BJ (cell line): ENCODE results near the gene SPAG16. TPM values are rescaled to one million over a fixed set of nuclear protein-coding genes. Genes with fewer than 3 reads are reported as not detected.
"Not testable (repeated sequence)": the region's sequence is repeated elsewhere in the genome, so short reads cannot be mapped to it uniquely, and the experiment has no call there.

Source experiments
- CTCF ChIA-PET: fragments of 350-600 bp; formaldehyde crosslinking; extraction: SDS; loops from one replicate; lab custom pipeline; 2021; ENCODE audit warnings: antibody characterized with exemption, inconsistent platforms; lab: Yijun Ruan, JAX
- POLR2A ChIA-PET: fragments of 300-600 bp; sonication (Branson Sonifier 250); formaldehyde crosslinking; extraction: SDS; loops from one replicate; lab custom pipeline; 2021; ENCODE audit warnings: antibody characterized with exemption; lab: Charles Lee
- DNase-seq: peaks from one replicate; pipeline ENCODE4 v3.0.0-alpha.2; 2011; ENCODE audit warnings: low read depth
- H3K27me3 ChIP-seq: 2 replicates; pipeline ENCODE4 v1.6.0; 2011; ENCODE audit warnings: low read length; ENCODE audit not compliant: control insufficient read depth, insufficient read depth
- H3K36me3 ChIP-seq: 2 replicates; pipeline ENCODE4 v1.5.1; 2011; ENCODE audit warnings: low read length; ENCODE audit not compliant: control insufficient read depth, insufficient read depth
- H3K4me3 ChIP-seq: 2 replicates; pipeline ENCODE4 v1.5.1; 2011; ENCODE audit warnings: low read depth, mild to moderate bottlenecking, control low read depth, low read length
- CTCF ChIP-seq: IDR thresholded peaks from 2 replicates; pipeline ENCODE4 v1.5.1; 2011; ENCODE audit warnings: low read depth, mild to moderate bottlenecking, control low read depth, inconsistent platforms, low read length, moderate library complexity; ENCODE audit not compliant: insufficient read depth
- polyA plus RNA-seq: library from polyadenylated mRNA; depleted of rRNA; stranded (reverse); fragments of >200 nt; gene quantifications from 2 replicates; pipeline ENCODE4 v1.2.3, GENCODE V29; 2011

The SPAG16 gene
- polyA plus RNA-seq, 1 experiment = 11.0 TPM

GRCh38 chr2:213376644-213377043, 92.4 kb downstream of the SPAG16 start:
- H3K27me3 ChIP-seq = no peaks in the 10 kb centered on the region
- DNase-seq = no peak
- H3K36me3 ChIP-seq = no peaks in the 10 kb centered on the region
- TF ChIP-seq CTCF = no peak
- no peak overlapping the region for H3K4me3 ChIP-seq
- ChIA-PET POLR2A (no interaction called here), CTCF (no interaction called here)

GRCh38 chr2:213407027-213407426, 122.8 kb downstream of the SPAG16 start:
- H3K36me3 ChIP-seq, H3K4me3 ChIP-seq, CTCF ChIA-PET, POLR2A ChIA-PET, H3K27me3 ChIP-seq, DNase-seq: not testable (repeated sequence)

- POLR2A ChIA-PET, H3K36me3 ChIP-seq, H3K4me3 ChIP-seq, DNase-seq, CTCF ChIA-PET, H3K27me3 ChIP-seq: not testable (repeated sequence)
Measured at GRCh38 chr2:213408426-213409070, 124.3 kb downstream of the SPAG16 start.

- POLR2A ChIA-PET, DNase-seq, CTCF ChIA-PET, H3K27me3 ChIP-seq, H3K36me3 ChIP-seq, H3K4me3 ChIP-seq: not testable (repeated sequence)
Measured at GRCh38 chr2:213410687-213411086, 126.4 kb downstream of the SPAG16 start.

GRCh38 chr2:213411582-213412289, 127.5 kb downstream of the SPAG16 start:
- POLR2A ChIA-PET = no interaction called here
- TF ChIP-seq CTCF = no peak
- Histone ChIP-seq H3K27me3 (no peaks in the 10 kb centered on the region), H3K36me3 (no peaks in the 10 kb centered on the region), H3K4me3 (no peak overlapping the region)
- CTCF ChIA-PET = no interaction called here
- no peak for DNase-seq

- Histone ChIP-seq H3K36me3 (no peaks in the 10 kb centered on the region), H3K27me3 (no peaks in the 10 kb centered on the region), H3K4me3 (no peak overlapping the region)
- no peak for TF ChIP-seq CTCF
- POLR2A ChIA-PET = no interaction called here
- CTCF ChIA-PET = no interaction called here
- no peak for DNase-seq
Measured at GRCh38 chr2:213415093-213415492, 130.8 kb downstream of the SPAG16 start.
